ENCODE data around the gene TMEM98. TPM values are rescaled to one million over a fixed set of nuclear protein-coding genes. Genes with fewer than 3 reads are reported as not detected.
"Not testable (repeated sequence)": the region's sequence is repeated elsewhere in the genome, so short reads cannot be mapped to it uniquely, and the experiment has no call there.

TMEM98 gene
- total RNA-seq, 6 donors from 2014 or later, result 35.6 to 101 (median 58.5) TPM

DNA sequence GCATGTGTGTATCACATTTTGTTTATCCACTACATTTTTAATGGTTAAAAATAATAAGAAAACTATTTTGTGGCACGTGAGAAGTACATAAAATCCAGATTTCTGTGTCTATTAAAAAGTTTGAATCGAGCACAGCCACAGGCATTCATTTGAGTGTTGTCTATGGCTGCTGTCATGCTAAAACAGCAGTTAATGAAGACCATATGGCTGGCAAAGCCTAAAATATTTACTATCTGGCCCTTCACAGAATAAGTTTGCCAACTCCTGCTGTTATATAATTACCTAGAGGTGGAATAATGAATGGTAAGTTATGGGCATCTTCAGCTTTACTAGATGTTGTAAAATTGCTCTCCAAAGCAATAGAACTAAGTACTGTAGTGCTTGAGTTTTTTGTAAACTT, 30.5 kb downstream of the TMEM98 start:
- no peaks in the 10 kb centered on the region for H3K27me3 ChIP-seq
- H3K9me3 ChIP-seq, result no peaks in the 10 kb centered on the region
- H3K27ac ChIP-seq, result no peak overlapping the region
- TF ChIP-seq, protein P1, sequence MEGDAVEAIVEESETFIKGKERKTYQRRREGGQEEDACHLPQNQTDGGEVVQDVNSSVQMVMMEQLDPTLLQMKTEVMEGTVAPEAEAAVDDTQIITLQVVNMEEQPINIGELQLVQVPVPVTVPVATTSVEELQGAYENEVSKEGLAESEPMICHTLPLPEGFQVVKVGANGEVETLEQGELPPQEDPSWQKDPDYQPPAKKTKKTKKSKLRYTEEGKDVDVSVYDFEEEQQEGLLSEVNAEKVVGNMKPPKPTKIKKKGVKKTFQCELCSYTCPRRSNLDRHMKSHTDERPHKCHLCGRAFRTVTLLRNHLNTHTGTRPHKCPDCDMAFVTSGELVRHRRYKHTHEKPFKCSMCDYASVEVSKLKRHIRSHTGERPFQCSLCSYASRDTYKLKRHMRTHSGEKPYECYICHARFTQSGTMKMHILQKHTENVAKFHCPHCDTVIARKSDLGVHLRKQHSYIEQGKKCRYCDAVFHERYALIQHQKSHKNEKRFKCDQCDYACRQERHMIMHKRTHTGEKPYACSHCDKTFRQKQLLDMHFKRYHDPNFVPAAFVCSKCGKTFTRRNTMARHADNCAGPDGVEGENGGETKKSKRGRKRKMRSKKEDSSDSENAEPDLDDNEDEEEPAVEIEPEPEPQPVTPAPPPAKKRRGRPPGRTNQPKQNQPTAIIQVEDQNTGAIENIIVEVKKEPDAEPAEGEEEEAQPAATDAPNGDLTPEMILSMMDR (IDR thresholded peaks at IDR 0.05), result no peak
- no peak for TF ChIP-seq POLR2AphosphoS5 (IDR thresholded peaks at IDR 0.05)
- TF ChIP-seq POLR2A (IDR thresholded peaks at IDR 0.05), result no peak
- no peak for TF ChIP-seq EP300 (IDR thresholded peaks at IDR 0.05)
- ATAC-seq (ENCODE audit: low FRiP score in 2 of 2) (no peak), DNase-seq (no peak)
- H3K4me1 ChIP-seq, result no peaks in the 10 kb centered on the region
- WGBS, 2 donors, result 27 to 34% methylated on average over 2 of the region's 2 CpGs
- H3K36me3 ChIP-seq, result no peaks in the 10 kb centered on the region
- no peak overlapping the region for H3K4me3 ChIP-seq

GRCh38 chr17:32960815-32961214, 32.9 kb downstream of the TMEM98 start:
- H3K9me3 ChIP-seq, result no peaks in the 10 kb centered on the region
- H3K27me3 ChIP-seq, result no peaks in the 10 kb centered on the region
- DNase-seq (no peak), ATAC-seq (ENCODE audit: low FRiP score in 2 of 2) (no peak)
- H3K4me3 ChIP-seq, result no peak overlapping the region
- no peaks in the 10 kb centered on the region for H3K4me1 ChIP-seq
- H3K27ac ChIP-seq, result no peak overlapping the region
- TF ChIP-seq POLR2A (IDR thresholded peaks at IDR 0.05), result no peak
- TF ChIP-seq POLR2AphosphoS5 (IDR thresholded peaks at IDR 0.05), result no peak
- TF ChIP-seq, protein P1 (IDR thresholded peaks at IDR 0.05), result no peak
- TF ChIP-seq EP300 (IDR thresholded peaks at IDR 0.05), result no peak
- no peaks in the 10 kb centered on the region for H3K36me3 ChIP-seq
- WGBS, 2 donors, result 88 to 95% methylated on average over 2 of the region's 2 CpGs

DNA sequence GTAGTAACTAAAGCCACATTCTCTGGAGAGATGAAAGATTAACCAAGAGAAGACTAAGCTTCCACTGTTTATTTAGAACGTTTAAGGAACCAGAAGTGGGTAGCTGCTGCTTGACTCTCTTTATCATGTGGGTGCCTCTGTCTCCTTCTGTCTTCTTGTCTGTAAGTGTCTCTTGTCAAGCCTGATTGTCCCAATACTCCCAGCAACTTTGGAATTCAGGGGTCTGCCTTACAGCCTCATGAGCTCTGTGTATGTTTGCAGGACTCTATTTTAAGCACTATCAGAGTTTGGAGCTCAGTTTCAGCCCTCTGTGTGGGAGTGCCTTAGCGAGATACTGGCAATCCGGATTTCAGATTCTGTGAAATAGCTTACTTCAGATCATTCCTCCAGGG, 34.4 kb downstream of the TMEM98 start:
- Histone ChIP-seq H3K9me3 (no peaks in the 10 kb centered on the region), H3K27ac (no peak overlapping the region), H3K4me3 (no peak overlapping the region), H3K27me3 (no peaks in the 10 kb centered on the region), H3K4me1 (no peaks in the 10 kb centered on the region), H3K36me3 (no peaks in the 10 kb centered on the region)
- DNase-seq (no peak), ATAC-seq (ENCODE audit: low FRiP score in 2 of 2) (no peak)
- TF ChIP-seq EP300 (IDR thresholded peaks at IDR 0.05) (no peak), POLR2A (IDR thresholded peaks at IDR 0.05) (no peak), POLR2AphosphoS5 (IDR thresholded peaks at IDR 0.05) (no peak)
- TF ChIP-seq, protein P1 (IDR thresholded peaks at IDR 0.05), result no peak
- 29 to 39% methylated on average over 3 of the region's 3 CpGs for WGBS, 2 donors

- Histone ChIP-seq H3K4me3 (no peak overlapping the region), H3K36me3 (no peaks in the 10 kb centered on the region), H3K4me1 (no peaks in the 10 kb centered on the region), H3K27me3 (no peaks in the 10 kb centered on the region), H3K27ac (no peak overlapping the region), H3K9me3 (no peaks in the 10 kb centered on the region)
- DNase-seq (peak in 1 of 2 donors; percentile 27), ATAC-seq (ENCODE audit: low FRiP score in 2 of 2) (no peak)
- WGBS, 2 donors, result 86 to 87% methylated on average over 11 of the region's 11 CpGs
- TF ChIP-seq POLR2AphosphoS5 (IDR thresholded peaks at IDR 0.05) (no peak), EP300 (IDR thresholded peaks at IDR 0.05) (no peak), POLR2A (IDR thresholded peaks at IDR 0.05) (no peak)
- TF ChIP-seq, protein P1 (IDR thresholded peaks at IDR 0.05), result no peak
These were observed 36.6 kb downstream of the TMEM98 start for GRCh38 chr17:32964541-32964940.

DNA sequence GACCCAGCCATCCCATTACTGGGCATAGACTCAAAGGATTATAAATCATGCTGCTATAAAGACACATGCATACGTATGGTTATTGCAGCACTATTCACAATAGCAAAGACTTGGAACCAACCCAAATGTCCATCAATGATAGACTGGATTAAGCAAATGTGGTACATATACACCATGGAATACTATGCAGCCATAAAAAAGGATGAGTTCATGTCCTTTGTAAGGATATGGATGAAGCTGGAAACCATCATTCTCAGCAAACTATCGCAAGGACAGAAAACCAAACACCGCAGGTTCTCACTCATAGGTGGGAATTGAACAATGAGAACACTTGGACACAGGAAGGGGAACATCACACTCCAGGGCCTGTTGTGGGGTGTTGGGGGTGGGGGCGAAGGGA, 41.3 kb downstream of the TMEM98 start:
- H3K27ac ChIP-seq; H3K9me3 ChIP-seq; H3K4me3 ChIP-seq; DNase-seq; H3K4me1 ChIP-seq; ATAC-seq (ENCODE audit: low FRiP score in 2 of 2); H3K27me3 ChIP-seq; H3K36me3 ChIP-seq: not testable (repeated sequence)
- 85 to 88% methylated on average over 4 of the region's 4 CpGs for WGBS, 2 donors
